SK-N-MC (cell line): ENCODE results near the gene IQGAP3.

Experiments used
- EZH2 ChIP-seq: fragments of 200-600 bp; sonication (generic); IDR thresholded peaks from one replicate; pipeline ENCODE4 v1.6.1; 2017; ENCODE audit warnings: antibody characterized with exemption
- FOXP2 ChIP-seq: optimal IDR thresholded peaks from 2 replicates; pipeline ENCODE3; 2011; ENCODE audit warnings: mild to moderate bottlenecking, moderate library complexity; ENCODE audit not compliant: insufficient read depth; ENCODE audit errors: extremely low read length, control extremely low read depth
- POLR2AphosphoS5 ChIP-seq: IDR thresholded peaks from 2 replicates; pipeline ENCODE4 v1.6.1; 2012; ENCODE audit warnings: mild to moderate bottlenecking, low read depth, low read length, borderline replicate concordance

- TF ChIP-seq EZH2 (no peak), POLR2AphosphoS5 (no peak), FOXP2 (no peak)
Observed at GRCh38 chr1:156484480-156485058, 87.8 kb downstream of the IQGAP3 start.
